ENCODE results near the gene DDX28. TPM values are rescaled to one million over a fixed set of nuclear protein-coding genes. Genes with fewer than 3 reads are reported as not detected.

DDX28 gene
- total RNA-seq, 1 donor from 2014 or later, result 6.6 TPM

DNA sequence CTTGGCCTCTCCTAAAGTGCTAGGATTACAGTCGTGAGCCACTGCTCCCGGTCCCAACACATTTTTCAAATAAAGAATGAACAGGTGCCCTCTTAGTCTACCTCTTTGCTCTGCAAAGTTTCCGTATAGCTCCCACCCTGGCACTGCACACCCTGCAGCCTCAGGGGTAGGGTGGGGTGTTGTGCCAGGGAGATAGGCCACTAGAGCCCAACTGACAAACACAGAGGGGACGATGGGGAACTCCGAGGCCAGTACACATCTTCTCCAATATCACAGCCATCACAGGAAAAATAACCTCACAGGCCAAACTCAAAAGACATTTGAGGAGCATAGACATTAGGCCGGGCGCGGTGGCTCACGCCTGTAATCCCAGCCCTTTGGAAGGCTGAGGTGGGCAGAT, 51.9 kb downstream of the DDX28 start:
- H3K4me3 Mint-ChIP-seq (ENCODE audit: unreplicated experiment), result no peak overlapping the region
- no peak for DNase-seq (ENCODE audit: low spot score)
- no peaks in the 10 kb centered on the region for H3K27me3 Mint-ChIP-seq (ENCODE audit: low read depth)
- peaks cover 18% of the 10 kb centered on the region for H3K4me1 Mint-ChIP-seq (ENCODE audit: low read depth)
- H3K27ac Mint-ChIP-seq (ENCODE audit: unreplicated experiment), result no peak overlapping the region
- peaks cover 2% of the 10 kb centered on the region for H3K36me3 Mint-ChIP-seq (ENCODE audit: low read depth)
- H3K9me3 Mint-ChIP-seq (ENCODE audit: low read depth), result no peaks in the 10 kb centered on the region
- TF ChIP-seq, protein P1, sequence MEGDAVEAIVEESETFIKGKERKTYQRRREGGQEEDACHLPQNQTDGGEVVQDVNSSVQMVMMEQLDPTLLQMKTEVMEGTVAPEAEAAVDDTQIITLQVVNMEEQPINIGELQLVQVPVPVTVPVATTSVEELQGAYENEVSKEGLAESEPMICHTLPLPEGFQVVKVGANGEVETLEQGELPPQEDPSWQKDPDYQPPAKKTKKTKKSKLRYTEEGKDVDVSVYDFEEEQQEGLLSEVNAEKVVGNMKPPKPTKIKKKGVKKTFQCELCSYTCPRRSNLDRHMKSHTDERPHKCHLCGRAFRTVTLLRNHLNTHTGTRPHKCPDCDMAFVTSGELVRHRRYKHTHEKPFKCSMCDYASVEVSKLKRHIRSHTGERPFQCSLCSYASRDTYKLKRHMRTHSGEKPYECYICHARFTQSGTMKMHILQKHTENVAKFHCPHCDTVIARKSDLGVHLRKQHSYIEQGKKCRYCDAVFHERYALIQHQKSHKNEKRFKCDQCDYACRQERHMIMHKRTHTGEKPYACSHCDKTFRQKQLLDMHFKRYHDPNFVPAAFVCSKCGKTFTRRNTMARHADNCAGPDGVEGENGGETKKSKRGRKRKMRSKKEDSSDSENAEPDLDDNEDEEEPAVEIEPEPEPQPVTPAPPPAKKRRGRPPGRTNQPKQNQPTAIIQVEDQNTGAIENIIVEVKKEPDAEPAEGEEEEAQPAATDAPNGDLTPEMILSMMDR (IDR thresholded peaks at IDR 0.05), result no peak

Other genes starting within 250 kb of the DDX28 start
- gene RANBP10, start 216.7 kb downstream of the DDX28 start, total RNA-seq, result 13.4 to 16.8 TPM (median 14.4 TPM) in 3 replicates
- 1.8 to 3.1 TPM (median 2.3 TPM) in 3 replicates for gene TSNAXIP1, start 216.3 kb downstream of the DDX28 start, total RNA-seq
- 25.3 to 26.3 TPM (median 25.7 TPM) in 3 replicates for gene THAP11, start 180.9 kb downstream of the DDX28 start, total RNA-seq
- 131 to 147 TPM (median 135 TPM) in 3 replicates for gene NUTF2, start 176.3 kb downstream of the DDX28 start, total RNA-seq
- gene CENPT, start 175.5 kb downstream of the DDX28 start, total RNA-seq, result 50.5 to 58.3 TPM (median 52.8 TPM) in 3 replicates
- gene EDC4, start 150.2 kb downstream of the DDX28 start, total RNA-seq, result 67.6 to 77.2 TPM (median 67.9 TPM) in 3 replicates
- gene NRN1L, start 138.3 kb downstream of the DDX28 start, total RNA-seq, result 0.57 TPM in 1 of 3 replicates, not detected in the others
- 33.1 to 38.9 TPM (median 35.9 TPM) in 3 replicates for gene PSKH1, start 130.0 kb downstream of the DDX28 start, total RNA-seq
- gene CTRL, start 91.4 kb downstream of the DDX28 start, total RNA-seq, result not detected in 3 replicates
- 30.1 to 43.2 TPM (median 33.9 TPM) in 3 replicates for gene PSMB10, start 86.4 kb downstream of the DDX28 start, total RNA-seq
- gene LCAT, start 79.1 kb downstream of the DDX28 start, total RNA-seq, result 35.8 to 43.1 TPM (median 38.2 TPM) in 3 replicates
- gene SLC12A4, start 54.6 kb downstream of the DDX28 start, total RNA-seq, result 117 to 138 TPM (median 132 TPM) in 3 replicates
- not detected in 3 replicates for gene DPEP3, start 42.7 kb downstream of the DDX28 start, total RNA-seq
- gene DPEP2, start 23.7 kb downstream of the DDX28 start, total RNA-seq, result not detected in 3 replicates
- gene DPEP2NB, start 7.3 kb downstream of the DDX28 start, total RNA-seq, result not detected in 3 replicates
- 12.2 to 15.9 TPM (median 12.7 TPM) in 3 replicates for gene DUS2, start 52 bp upstream of the DDX28 start, total RNA-seq
- gene NFATC3, start 62.1 kb upstream of the DDX28 start, total RNA-seq, result 32.2 to 38.0 TPM (median 37.7 TPM) in 3 replicates
- 0.42 to 0.44 TPM in 2 of 3 replicates, not detected in the other for gene ESRP2, start 212.9 kb upstream of the DDX28 start, total RNA-seq
- gene PLA2G15, start 222.1 kb upstream of the DDX28 start, total RNA-seq, result 24.5 to 29.6 TPM (median 28.0 TPM) in 3 replicates
- 49.5 to 57.3 TPM (median 55.9 TPM) in 3 replicates for gene SLC7A6, start 241.3 kb upstream of the DDX28 start, total RNA-seq

Measured in chondrocyte (in vitro differentiated cells).